ENCODE measurements around the gene ST13.

GRCh38 chr22:40808018-40808841 lies 48.2 kb downstream of the ST13 start:
- TF ChIP-seq EZH2phosphoT487 (IDR thresholded peaks at IDR 0.05; ENCODE audit: borderline replicate concordance, low read depth, low read length) (no peak), CTCF (conservative IDR thresholded peaks at IDR 0.05; ENCODE audit: low read length) (no peak)
